Mucosa of stomach (tissue), 1 donor: ENCODE results near the gene SLC27A6.

ENCODE experiments used
- H3K27me3 ChIP-seq: one replicate; pipeline ENCODE4 v1.7.0; 2013; ENCODE audit warnings: mild to moderate bottlenecking, low read length; ENCODE audit not compliant: control insufficient read depth, insufficient read depth
- H3K36me3 ChIP-seq: one replicate; pipeline ENCODE4 v1.7.0; 2013; ENCODE audit warnings: low read length; ENCODE audit not compliant: control insufficient read depth, insufficient read depth
- H3K4me1 ChIP-seq: one replicate; pipeline ENCODE4 v1.7.0; 2013; ENCODE audit warnings: mild to moderate bottlenecking, low read length; ENCODE audit not compliant: control insufficient read depth, insufficient read depth
- H3K4me3 ChIP-seq: one replicate; pipeline ENCODE4 v1.7.0; 2013; ENCODE audit warnings: low read length
- H3K9ac ChIP-seq: one replicate; pipeline ENCODE4 v1.7.0; 2013; ENCODE audit warnings: mild to moderate bottlenecking, low read length, moderate library complexity
- H3K9me3 ChIP-seq: one replicate; pipeline ENCODE4 v1.7.0; 2013; ENCODE audit warnings: mild to moderate bottlenecking, low read length, moderate library complexity; ENCODE audit not compliant: control insufficient read depth
- donor health status: Pancreatic carcinoma.

Gene SLC27A6

GRCh38 chr5:128962211-128962610, 3.1 kb upstream of the SLC27A6 start:
- Histone ChIP-seq H3K27me3 (no peaks in the 10 kb centered on the region), H3K9ac (no peak overlapping the region), H3K9me3 (no peaks in the 10 kb centered on the region), H3K36me3 (no peaks in the 10 kb centered on the region), H3K4me3 (no peak overlapping the region), H3K4me1 (no peaks in the 10 kb centered on the region)

DNA sequence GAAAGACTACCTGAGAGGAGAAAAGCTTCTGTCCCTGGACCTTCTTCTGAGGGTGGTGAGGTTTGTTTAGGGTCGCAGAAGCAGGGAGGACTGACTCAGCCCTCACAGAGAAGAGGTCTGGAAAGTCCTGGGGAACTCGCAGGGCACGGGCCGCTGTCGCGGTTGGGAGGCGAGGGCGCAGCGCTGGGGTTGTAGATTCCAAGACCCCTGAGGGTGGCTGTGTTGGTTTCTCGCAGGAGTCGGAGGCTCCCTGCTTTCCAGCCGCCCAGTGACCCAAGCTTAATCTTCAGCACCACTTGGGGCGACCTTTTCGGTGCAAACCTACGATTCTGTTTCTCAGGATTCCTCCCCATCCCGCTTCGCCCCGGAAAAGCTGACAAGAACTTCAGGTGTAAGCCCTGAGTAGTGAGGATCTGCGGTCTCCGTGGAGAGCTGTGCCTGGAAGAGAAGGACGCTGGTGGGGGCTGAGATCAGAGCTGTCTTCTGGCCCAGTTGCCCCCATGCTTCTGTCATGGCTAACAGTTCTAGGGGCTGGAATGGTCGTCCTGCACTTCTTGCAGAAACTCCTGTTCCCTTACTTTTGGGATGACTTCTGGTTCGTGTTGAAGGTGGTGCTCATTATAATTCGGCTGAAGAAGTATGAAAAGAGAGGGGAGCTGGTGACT, 482 bp downstream of the SLC27A6 start:
- H3K27me3 ChIP-seq: no peaks in the 10 kb centered on the region
- H3K9ac ChIP-seq: no peak overlapping the region
- no peak overlapping the region for H3K4me3 ChIP-seq
- no peaks in the 10 kb centered on the region for H3K9me3 ChIP-seq
- H3K36me3 ChIP-seq: no peaks in the 10 kb centered on the region
- no peaks in the 10 kb centered on the region for H3K4me1 ChIP-seq

GRCh38 chr5:128966375-128966774, 1.1 kb downstream of the SLC27A6 start:
- H3K9ac ChIP-seq: no peak overlapping the region
- H3K36me3 ChIP-seq: no peaks in the 10 kb centered on the region
- no peaks in the 10 kb centered on the region for H3K9me3 ChIP-seq
- no peaks in the 10 kb centered on the region for H3K4me1 ChIP-seq
- no peaks in the 10 kb centered on the region for H3K27me3 ChIP-seq
- no peak overlapping the region for H3K4me3 ChIP-seq

GRCh38 chr5:128966846-128967245, 1.6 kb downstream of the SLC27A6 start:
- H3K9me3 ChIP-seq: no peaks in the 10 kb centered on the region
- H3K27me3 ChIP-seq: no peaks in the 10 kb centered on the region
- no peak overlapping the region for H3K4me3 ChIP-seq
- H3K36me3 ChIP-seq: no peaks in the 10 kb centered on the region
- H3K4me1 ChIP-seq: no peaks in the 10 kb centered on the region
- H3K9ac ChIP-seq: no peak overlapping the region

- H3K36me3 ChIP-seq: no peaks in the 10 kb centered on the region
- H3K9ac ChIP-seq: no peak overlapping the region
- H3K9me3 ChIP-seq: no peaks in the 10 kb centered on the region
- H3K4me1 ChIP-seq: no peaks in the 10 kb centered on the region
- H3K27me3 ChIP-seq: no peaks in the 10 kb centered on the region
- H3K4me3 ChIP-seq: no peak overlapping the region
Measured at GRCh38 chr5:128973244-128973643, 8.0 kb downstream of the SLC27A6 start.

DNA sequence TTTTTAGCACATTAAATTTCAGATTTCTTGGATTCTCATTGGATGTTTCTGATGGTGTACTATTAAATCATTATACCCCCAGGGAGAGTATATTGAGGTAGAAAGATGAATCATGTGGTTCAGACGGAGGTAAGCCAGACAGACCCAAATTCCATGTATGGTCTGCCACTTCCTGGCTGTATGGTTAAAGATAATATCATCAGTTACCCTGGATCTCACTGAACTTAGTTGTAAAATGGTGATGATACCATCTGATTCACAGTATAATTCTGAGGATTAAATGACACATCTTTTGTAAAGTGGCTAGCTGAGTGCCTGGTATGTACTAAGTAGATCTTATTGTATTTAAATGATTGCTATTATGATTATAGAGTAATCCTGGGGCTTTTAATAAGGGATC, 9.3 kb downstream of the SLC27A6 start:
- H3K9me3 ChIP-seq: no peaks in the 10 kb centered on the region
- no peaks in the 10 kb centered on the region for H3K4me1 ChIP-seq
- H3K9ac ChIP-seq: no peak overlapping the region
- no peaks in the 10 kb centered on the region for H3K27me3 ChIP-seq
- H3K4me3 ChIP-seq: no peak overlapping the region
- no peaks in the 10 kb centered on the region for H3K36me3 ChIP-seq

GRCh38 chr5:128979761-128980160, 14.5 kb downstream of the SLC27A6 start:
- Histone ChIP-seq H3K4me3 (no peak overlapping the region), H3K27me3 (no peaks in the 10 kb centered on the region), H3K4me1 (no peaks in the 10 kb centered on the region), H3K9ac (no peak overlapping the region), H3K9me3 (no peaks in the 10 kb centered on the region), H3K36me3 (no peaks in the 10 kb centered on the region)

DNA sequence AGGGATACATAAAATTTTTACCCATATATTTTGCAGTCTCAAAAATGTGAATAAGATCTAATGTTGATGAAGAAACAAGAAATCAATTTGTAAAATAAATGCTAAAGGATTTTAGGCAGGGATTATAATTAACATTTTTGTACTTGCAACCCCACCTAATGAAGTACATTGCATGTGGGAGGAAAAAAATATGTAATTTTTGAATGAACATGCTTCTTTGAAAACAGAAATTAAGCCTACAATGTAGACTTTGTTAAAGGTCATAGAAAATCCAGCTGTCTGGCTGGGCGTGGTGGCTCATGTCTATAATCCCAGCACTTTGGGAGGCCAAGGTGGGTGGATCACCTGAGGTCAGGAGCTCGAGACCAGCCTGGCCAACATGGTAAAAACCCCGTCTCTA, 15.6 kb downstream of the SLC27A6 start:
- H3K4me1 ChIP-seq: no peaks in the 10 kb centered on the region
- no peak overlapping the region for H3K9ac ChIP-seq
- no peaks in the 10 kb centered on the region for H3K9me3 ChIP-seq
- no peaks in the 10 kb centered on the region for H3K36me3 ChIP-seq
- no peak overlapping the region for H3K4me3 ChIP-seq
- no peaks in the 10 kb centered on the region for H3K27me3 ChIP-seq

GRCh38 chr5:128984480-128984879, 19.2 kb downstream of the SLC27A6 start:
- no peak overlapping the region for H3K9ac ChIP-seq
- H3K27me3 ChIP-seq: no peaks in the 10 kb centered on the region
- H3K9me3 ChIP-seq: no peaks in the 10 kb centered on the region
- H3K4me3 ChIP-seq: no peak overlapping the region
- no peaks in the 10 kb centered on the region for H3K4me1 ChIP-seq
- H3K36me3 ChIP-seq: no peaks in the 10 kb centered on the region

GRCh38 chr5:128988476-128988875, 23.2 kb downstream of the SLC27A6 start:
- Histone ChIP-seq H3K4me3 (no peak overlapping the region), H3K9me3 (no peaks in the 10 kb centered on the region), H3K4me1 (no peaks in the 10 kb centered on the region), H3K9ac (no peak overlapping the region), H3K27me3 (no peaks in the 10 kb centered on the region), H3K36me3 (no peaks in the 10 kb centered on the region)

GRCh38 chr5:129001841-129002526, 36.7 kb downstream of the SLC27A6 start:
- Histone ChIP-seq H3K27me3 (no peaks in the 10 kb centered on the region), H3K4me1 (no peaks in the 10 kb centered on the region), H3K36me3 (no peaks in the 10 kb centered on the region), H3K4me3 (no peak overlapping the region), H3K9ac (no peak overlapping the region), H3K9me3 (no peaks in the 10 kb centered on the region)

DNA sequence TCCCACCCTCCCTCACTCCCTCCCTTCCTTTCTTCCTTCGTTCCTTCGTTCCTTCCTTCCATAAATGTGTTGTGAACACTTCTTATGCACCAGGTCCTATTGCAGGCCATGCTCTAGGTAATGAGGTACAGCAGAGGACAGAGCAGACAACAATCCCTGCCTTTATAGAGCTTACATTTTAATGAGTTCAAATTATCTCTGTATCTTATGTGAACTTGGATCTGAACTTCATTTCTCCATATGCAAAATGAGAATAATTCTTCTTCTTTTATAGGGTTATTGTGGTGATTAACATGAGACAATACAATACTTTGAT, 37.2 kb downstream of the SLC27A6 start:
- Histone ChIP-seq H3K27me3 (no peaks in the 10 kb centered on the region), H3K36me3 (no peaks in the 10 kb centered on the region), H3K4me3 (no peak overlapping the region), H3K9me3 (no peaks in the 10 kb centered on the region), H3K4me1 (no peaks in the 10 kb centered on the region), H3K9ac (no peak overlapping the region)

DNA sequence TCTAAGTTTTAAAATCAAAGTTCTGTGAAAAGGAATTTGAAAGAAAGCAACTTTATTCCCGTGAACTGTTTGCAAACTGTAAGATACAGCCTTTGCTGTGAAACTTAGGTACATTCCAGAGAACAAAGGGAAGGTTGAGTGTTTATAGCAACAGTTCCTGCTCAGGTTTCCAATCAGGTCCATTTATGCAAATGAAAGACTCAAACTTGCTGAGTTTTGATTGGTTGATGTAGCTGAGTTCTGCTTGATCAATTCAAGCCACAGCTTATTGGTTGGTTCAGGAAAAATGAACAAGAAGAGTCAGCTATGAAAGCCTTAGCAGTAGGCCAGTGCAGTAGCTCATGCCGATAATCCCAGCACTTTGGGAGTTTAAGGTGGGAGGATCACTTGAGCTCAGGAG, 37.9 kb downstream of the SLC27A6 start:
- H3K4me1 ChIP-seq: no peaks in the 10 kb centered on the region
- H3K27me3 ChIP-seq: no peaks in the 10 kb centered on the region
- no peaks in the 10 kb centered on the region for H3K36me3 ChIP-seq
- no peak overlapping the region for H3K4me3 ChIP-seq
- H3K9ac ChIP-seq: no peak overlapping the region
- no peaks in the 10 kb centered on the region for H3K9me3 ChIP-seq
